HepG2 (cell line): ENCODE data around the gene SH2D6. TPM values are rescaled to one million over a fixed set of nuclear protein-coding genes. Genes with fewer than 3 reads are reported as not detected.

Experiments used
- ATAC-seq: fragments of 200-7000 bp; cut with Tn5 transposase; 3 replicates; pipeline ENCODE4 v1.9.1; 2020; ENCODE audit warnings: mild to moderate bottlenecking, moderate library complexity
- BruUV-seq: library from RNA; stranded (reverse); fragments of 400-500 nt; replicated peaks from 2 replicates; lab custom pipeline; 2021; lab: Mats Ljungman, UMichigan
- CTCF ChIA-PET: fragments of 300-600 bp; formaldehyde crosslinking; extraction: SDS; loops from one replicate; lab custom pipeline; 2021; ENCODE audit warnings: low total read pairs, inconsistent platforms, low intra/inter-chr PET ratio; lab: Yijun Ruan, JAX
- POLR2A ChIA-PET: fragments of 350-600 bp; sonication (Branson Sonifier 250); formaldehyde crosslinking; loops from one replicate; lab custom pipeline; 2020; ENCODE audit warnings: antibody characterized with exemption, inconsistent platforms; lab: Yijun Ruan, JAX
- DNase-seq: peaks from one replicate; pipeline ENCODE4 v3.0.0-alpha.2; 2015; ENCODE audit warnings: low spot score
- FAIRE-seq: peaks from 3 replicates; lab custom pipeline; 2011; peaks lifted over from hg19 to GRCh38; lab: Jason Lieb, UNC
- H2AFZ ChIP-seq: one replicate; pipeline ENCODE4 v1.6.1; 2011; ENCODE audit warnings: low read length, inconsistent platforms
- H3K27ac ChIP-seq: fragments of 300-600 bp; 3 replicates; pipeline ENCODE4 v1.8.0; 2011; ENCODE audit warnings: mixed run types, mild to moderate bottlenecking, mixed read lengths, low read length, inconsistent platforms; ENCODE audit not compliant: insufficient read depth; ENCODE audit errors: extremely low read length
- H3K27me3 ChIP-seq, 2 experiments: fragments of 200-600 bp in 1 of 2; 2 replicates in 1 of 2; 3 replicates in 1 of 2; pipeline versions ENCODE4 v1.6.0 to v1.8.0; 2011; ENCODE audit warnings: low read length in 2 of 2, mild to moderate bottlenecking in 2 of 2, moderate library complexity in 2 of 2, inconsistent platforms in 1 of 2; ENCODE audit not compliant: insufficient read depth in 2 of 2, control insufficient read depth in 1 of 2
- H3K36me3 ChIP-seq, 2 experiments: fragments of 200-600 bp in 1 of 2; replicated peaks in 1 of 2; 2 replicates in 1 of 2; 3 replicates in 1 of 2; pipeline versions ENCODE4 v1.5.1 to v1.8.0; 2011; ENCODE audit warnings: low read length in 2 of 2, inconsistent platforms in 1 of 2; ENCODE audit not compliant: insufficient read depth in 2 of 2, control insufficient read depth in 1 of 2
- H3K4me1 ChIP-seq: 2 replicates; pipeline ENCODE4 v1.5.1; 2012; ENCODE audit warnings: low read length, inconsistent platforms; ENCODE audit not compliant: insufficient read depth
- H3K4me2 ChIP-seq: 2 replicates; pipeline ENCODE4 v1.6.0; 2011; ENCODE audit warnings: low read depth, low read length, inconsistent platforms
- H3K4me3 ChIP-seq, 3 experiments: fragments of 200-600 bp in 1 of 3; sonication (generic), shearing (Covaris generic) in 1 of 3; replicated peaks in 1 of 3; 2 replicates each; pipeline ENCODE4 v1.5.1; 2011 to 2016; ENCODE audit warnings: low read length in 3 of 3, inconsistent platforms in 2 of 3, low read depth in 2 of 3, mild to moderate bottlenecking in 2 of 3, control low read depth in 1 of 3, mixed read lengths in 1 of 3; ENCODE audit not compliant: insufficient read depth in 1 of 3
- H3K79me2 ChIP-seq: one replicate; pipeline ENCODE4 v1.6.1; 2011; ENCODE audit warnings: low read length, inconsistent platforms; ENCODE audit not compliant: insufficient read depth
- H3K9ac ChIP-seq: 2 replicates; pipeline ENCODE4 v1.6.0; 2011; ENCODE audit warnings: mild to moderate bottlenecking, low read depth, low read length, inconsistent platforms; ENCODE audit not compliant: insufficient read depth
- H3K9me3 ChIP-seq: 2 replicates; pipeline ENCODE4 v1.5.1; 2012; ENCODE audit warnings: mild to moderate bottlenecking, low read length
- H4K20me1 ChIP-seq: 2 replicates; pipeline ENCODE4 v1.6.0; 2011; ENCODE audit warnings: inconsistent platforms, mild to moderate bottlenecking, low read length, moderate library complexity; ENCODE audit not compliant: insufficient read depth
- CHD2 ChIP-seq: IDR thresholded peaks from 2 replicates; pipeline ENCODE4 v1.6.1; 2011; ENCODE audit warnings: low read depth, low read length, improper control_type of control experiment
- HNRNPL ChIP-seq: fragments of 200-400 bp; formaldehyde crosslinking; IDR thresholded peaks from 2 replicates; pipeline ENCODE4 v1.6.1; 2017; ENCODE audit warnings: mild to moderate bottlenecking, low read depth, low read length
- HNRNPLL ChIP-seq: fragments of 200-400 bp; formaldehyde crosslinking; IDR thresholded peaks from 2 replicates; pipeline ENCODE4 v1.6.1; 2017; ENCODE audit warnings: mild to moderate bottlenecking, low read depth, low read length; ENCODE audit not compliant: poor library complexity, severe bottlenecking
- NCOA5 ChIP-seq: sonication (generic); formaldehyde crosslinking; IDR thresholded peaks from 2 replicates; pipeline ENCODE4 v1.4.0; 2020; ENCODE audit warnings: missing genetic modification reagents
- NFIB ChIP-seq: sonication (generic); formaldehyde crosslinking; IDR thresholded peaks from 2 replicates; pipeline ENCODE4 v1.9.0; 2021; ENCODE audit warnings: missing genetic modification reagents, mild to moderate bottlenecking, borderline replicate concordance
- RCOR2 ChIP-seq: IDR thresholded peaks from 2 replicates; pipeline ENCODE4 v1.6.1; 2016; ENCODE audit warnings: missing biosample characterization, missing genetic modification reagents
- ZNF280B ChIP-seq: sonication (generic); formaldehyde crosslinking; IDR thresholded peaks from 2 replicates; pipeline ENCODE4 v1.5.0; 2020; ENCODE audit warnings: missing genetic modification reagents, mild to moderate bottlenecking, borderline replicate concordance
- ZNF367 ChIP-seq: sonication (generic); formaldehyde crosslinking; IDR thresholded peaks from 2 replicates; pipeline ENCODE4 v1.4.0; 2020; ENCODE audit warnings: missing genetic modification reagents, borderline replicate concordance
- ZNF414 ChIP-seq: sonication (generic); formaldehyde crosslinking; IDR thresholded peaks from 2 replicates; pipeline ENCODE4 v1.5.0; 2020; ENCODE audit warnings: missing genetic modification reagents
- ZNF567 ChIP-seq: sonication (generic); formaldehyde crosslinking; IDR thresholded peaks from 2 replicates; pipeline ENCODE4 v1.8.1; 2023; ENCODE audit warnings: mild to moderate bottlenecking, missing genetic modification reagents, borderline replicate concordance
- ZNF646 ChIP-seq: sonication (generic); formaldehyde crosslinking; IDR thresholded peaks from 2 replicates; pipeline ENCODE4 v1.9.0; 2021; ENCODE audit warnings: mild to moderate bottlenecking, missing genetic modification reagents
- WGBS: methylation state at CpG from one replicate; pipeline ENCODE4 v1.1.6; 2017; ENCODE audit warnings: low lambda C conversion rate; 5-methylcytosine and 5-hydroxymethylcytosine counted together
- in situ Hi-C: cut with HindIII; loops from 2 replicates; pipeline ENCODE4 v1.10.0; 2017; ENCODE audit warnings: low pct_unique_long_range_greater_than_20kb; ENCODE audit not compliant: extremely low pct_ligation_motif_present
- intact Hi-C: fragments of 100-400 bp; cut with micrococcal nuclease; formaldehyde crosslinking; loops from one replicate; pipeline ENCODE4 v1.10.0; 2022; ENCODE audit not compliant: unreplicated experiment
- polyA plus RNA-seq, 8 experiments: library from polyadenylated mRNA; depleted of rRNA in 3 of 8; stranded (reverse) in 7 of 8; unstranded in 1 of 8; fragments of >200 nt; fragmentation: Illumina TruSeq in 4 of 8; extraction: Trizol in 4 of 8; gene quantifications; 2 replicates each; pipeline versions ENCODE4 v1.2.1 to v1.2.3, GENCODE V29; 2011 to 2016; ENCODE audit warnings: low read depth in 4 of 8, missing spikeins in 1 of 8, mixed read lengths in 1 of 8; ENCODE audit not compliant: insufficient read depth in 1 of 8
- total RNA-seq, 5 experiments: library from RNA; depleted of rRNA; stranded (reverse); fragments of >200 nt; fragmentation: Illumina TruSeq; extraction: Trizol; gene quantifications; 2 replicates each; pipeline ENCODE4 v1.2.3, GENCODE V29; 2016; ENCODE audit warnings: low read depth in 1 of 5
- TF ChIP-seq, protein P1 (sequence below): sonication (generic); formaldehyde crosslinking; IDR thresholded peaks from 2 replicates; pipeline ENCODE4 v1.8.0; 2022; ENCODE audit warnings: mild to moderate bottlenecking, missing genetic modification reagents, moderate library complexity

SH2D6 gene
- total and polyA plus RNA-seq, 2 of the 13 experiments (the other 11 are each of a cell fraction or from before 2014, with no cell fraction given), result 0.11 to 0.26 TPM

DNA sequence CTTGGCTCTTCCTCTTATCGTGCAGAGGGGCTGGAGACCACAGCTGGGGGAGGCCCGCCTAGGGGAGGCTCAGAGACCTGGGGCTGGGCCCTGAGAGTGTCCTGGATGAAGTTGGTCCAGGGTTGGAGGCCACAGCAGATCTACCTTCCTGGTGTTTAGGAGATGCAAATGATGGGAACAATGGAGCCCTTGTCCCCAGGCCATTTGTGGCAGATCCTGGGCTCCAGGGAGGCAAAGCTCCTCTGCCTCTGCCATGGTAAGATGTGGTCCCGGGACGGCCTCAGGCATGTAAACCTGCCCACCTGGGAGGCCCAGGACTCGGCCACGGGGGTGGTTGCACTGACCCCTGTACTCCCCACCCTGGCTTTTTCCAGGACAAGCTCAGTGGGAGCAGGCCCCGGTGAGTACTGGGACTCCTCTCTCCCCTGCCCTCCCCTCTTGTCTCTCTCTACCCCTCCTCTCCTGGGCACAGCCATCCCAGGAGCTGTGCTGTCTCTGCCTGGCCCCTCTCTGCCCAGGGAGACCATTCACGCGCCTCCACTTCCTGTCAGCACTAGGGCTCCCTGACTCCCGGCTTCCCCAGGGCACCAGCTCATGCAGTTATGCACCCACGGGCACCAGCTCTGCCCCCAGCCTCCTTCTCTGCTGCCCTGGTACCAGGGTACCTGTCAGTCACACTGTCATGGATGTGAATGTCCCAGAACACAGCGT, 10.9 kb downstream of the SH2D6 start:
- H3K27me3 ChIP-seq, result peaks cover 9 to 53% of the 10 kb centered on the region in 2 experiments; a peak in 4 of 5 replicates
- no peak overlapping the region for H3K27ac ChIP-seq
- no peak overlapping the region for H2AFZ ChIP-seq
- H3K9ac ChIP-seq, result no peak overlapping the region
- H3K4me1 ChIP-seq, result peaks cover 36% of the 10 kb centered on the region
- no peaks in the 10 kb centered on the region for H3K79me2 ChIP-seq
- intact Hi-C loops, result loop anchor here (2.0 kb wide), 1 partner anchor 77 kb away; no protein-coding TSS in a partner anchor
- H3K36me3 ChIP-seq, result no peaks in the 10 kb centered on the region
- ChIA-PET POLR2A (interaction anchor here (0.6 to 4.7 kb wide), 10 partner anchors 8 to 202 kb away, joined by 3 to 32 read pairs (median 5); partner anchors contain the start of genes ELMOD3, MAT2A, RETSAT and SH2D6), CTCF (no interaction called here)
- FAIRE-seq (no peak), ATAC-seq (peak; percentile 41), DNase-seq (peak; percentile 27)
- BruUV-seq, result no TSS peak
- peak overlapping the region; percentile 41 for H3K4me2 ChIP-seq
- no peak overlapping the region; a peak in 1 of 6 replicates for H3K4me3 ChIP-seq
- H3K9me3 ChIP-seq, result no peaks in the 10 kb centered on the region
- WGBS, result 14% methylated on average over 12 of the region's 12 CpGs
- H4K20me1 ChIP-seq, result no peaks in the 10 kb centered on the region
- in situ Hi-C loops, result no loop called here
- TF ChIP-seq NFIB (no peak), HNRNPLL (peak; percentile 21), ZNF567 (CRISPR knock-in tag) (0 out of 2 replicates have a peak, but pooled peaks have one; percentile 42), NCOA5 (CRISPR knock-in tag) (no peak), CHD2 (no peak), ZNF414 (no peak), ZNF280B (no peak), ZNF367 (no peak), ZNF646 (no peak), HNRNPL (peak; percentile 47; the same call in 1 of the 2 replicates), RCOR2 (CRISPR knock-in tag) (no peak)
- TF ChIP-seq, protein P1, sequence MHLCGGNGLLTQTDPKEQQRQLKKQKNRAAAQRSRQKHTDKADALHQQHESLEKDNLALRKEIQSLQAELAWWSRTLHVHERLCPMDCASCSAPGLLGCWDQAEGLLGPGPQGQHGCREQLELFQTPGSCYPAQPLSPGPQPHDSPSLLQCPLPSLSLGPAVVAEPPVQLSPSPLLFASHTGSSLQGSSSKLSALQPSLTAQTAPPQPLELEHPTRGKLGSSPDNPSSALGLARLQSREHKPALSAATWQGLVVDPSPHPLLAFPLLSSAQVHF (CRISPR knock-in tag), result no peak
